Measurements from ENCODE around the gene PDE10A.

PDE10A gene

DNA sequence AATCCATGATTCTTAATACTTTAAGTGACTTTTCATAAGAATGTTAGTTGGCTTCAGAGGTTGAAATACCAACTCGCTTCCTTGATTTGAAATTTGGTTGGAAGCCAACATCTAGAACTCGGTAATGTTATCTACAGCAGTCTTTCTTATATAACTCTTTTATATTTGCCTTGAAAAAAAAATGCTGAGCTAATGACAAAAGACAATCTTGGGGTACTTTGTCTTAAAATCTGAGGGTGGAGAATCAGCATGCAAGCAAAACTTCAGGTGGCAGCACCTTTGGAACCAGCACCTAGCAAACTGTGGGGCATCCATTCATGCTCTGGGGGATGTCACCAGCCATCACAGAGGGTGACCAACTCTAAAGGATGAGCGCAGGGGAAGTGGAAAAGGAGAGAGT, 76.3 kb downstream of the PDE10A start:
- in situ Hi-C loops (cut with MboI; ENCODE audit: low sequenced_read_pairs, unreplicated experiment), result no loop called here
- TF ChIP-seq, protein P1, sequence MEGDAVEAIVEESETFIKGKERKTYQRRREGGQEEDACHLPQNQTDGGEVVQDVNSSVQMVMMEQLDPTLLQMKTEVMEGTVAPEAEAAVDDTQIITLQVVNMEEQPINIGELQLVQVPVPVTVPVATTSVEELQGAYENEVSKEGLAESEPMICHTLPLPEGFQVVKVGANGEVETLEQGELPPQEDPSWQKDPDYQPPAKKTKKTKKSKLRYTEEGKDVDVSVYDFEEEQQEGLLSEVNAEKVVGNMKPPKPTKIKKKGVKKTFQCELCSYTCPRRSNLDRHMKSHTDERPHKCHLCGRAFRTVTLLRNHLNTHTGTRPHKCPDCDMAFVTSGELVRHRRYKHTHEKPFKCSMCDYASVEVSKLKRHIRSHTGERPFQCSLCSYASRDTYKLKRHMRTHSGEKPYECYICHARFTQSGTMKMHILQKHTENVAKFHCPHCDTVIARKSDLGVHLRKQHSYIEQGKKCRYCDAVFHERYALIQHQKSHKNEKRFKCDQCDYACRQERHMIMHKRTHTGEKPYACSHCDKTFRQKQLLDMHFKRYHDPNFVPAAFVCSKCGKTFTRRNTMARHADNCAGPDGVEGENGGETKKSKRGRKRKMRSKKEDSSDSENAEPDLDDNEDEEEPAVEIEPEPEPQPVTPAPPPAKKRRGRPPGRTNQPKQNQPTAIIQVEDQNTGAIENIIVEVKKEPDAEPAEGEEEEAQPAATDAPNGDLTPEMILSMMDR (IDR thresholded peaks at IDR 0.05; ENCODE audit: borderline replicate concordance, control extremely low read depth, extremely low read depth, insufficient read depth, missing control alignments), result no peak
- no peak for DNase-seq (ENCODE audit: low spot score)

DNA sequence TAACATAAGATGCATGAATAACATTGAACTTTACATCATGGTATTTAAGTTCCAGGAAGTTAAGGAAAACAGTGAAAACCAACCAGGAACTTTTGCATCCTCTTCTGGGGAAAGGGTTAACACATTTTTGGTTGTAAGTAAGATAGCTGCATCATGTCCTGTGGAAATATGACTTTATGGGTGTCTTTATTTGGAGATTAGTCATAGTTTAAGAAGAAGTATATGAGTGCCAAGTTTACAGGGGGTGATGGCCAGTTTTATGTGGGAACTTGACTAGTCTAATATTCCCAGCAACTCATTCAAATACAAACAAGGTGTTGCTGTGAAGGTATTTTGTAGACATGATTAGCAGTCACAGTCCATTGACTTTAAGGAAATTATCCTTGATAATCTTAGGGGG, 78.0 kb downstream of the PDE10A start:
- DNase-seq (ENCODE audit: low spot score), result no peak
- TF ChIP-seq, protein P1 (IDR thresholded peaks at IDR 0.05; ENCODE audit: borderline replicate concordance, control extremely low read depth, extremely low read depth, insufficient read depth, missing control alignments), result no peak
- in situ Hi-C loops (cut with MboI; ENCODE audit: low sequenced_read_pairs, unreplicated experiment), result no loop called here

DNA sequence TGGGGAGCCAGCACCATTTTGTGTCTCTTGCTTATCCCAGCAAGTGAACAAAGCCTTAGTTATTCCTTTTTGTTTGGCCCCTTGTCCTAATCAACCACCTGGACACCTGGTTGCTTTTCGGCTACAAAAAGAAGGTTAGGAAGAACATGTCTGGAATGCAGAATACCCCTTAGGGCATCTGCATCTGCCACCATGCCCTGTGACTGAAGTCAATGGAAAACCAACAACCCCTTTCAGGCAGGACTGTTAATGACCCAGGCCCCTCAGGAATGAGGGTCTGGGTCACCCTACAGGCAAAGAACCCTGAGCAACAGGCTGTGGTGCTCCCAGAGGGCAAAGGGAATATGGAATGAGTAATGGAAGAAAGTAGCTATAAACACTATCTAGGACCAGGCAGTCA, 78.5 kb downstream of the PDE10A start:
- in situ Hi-C loops (cut with MboI; ENCODE audit: low sequenced_read_pairs, unreplicated experiment), result no loop called here

DNA sequence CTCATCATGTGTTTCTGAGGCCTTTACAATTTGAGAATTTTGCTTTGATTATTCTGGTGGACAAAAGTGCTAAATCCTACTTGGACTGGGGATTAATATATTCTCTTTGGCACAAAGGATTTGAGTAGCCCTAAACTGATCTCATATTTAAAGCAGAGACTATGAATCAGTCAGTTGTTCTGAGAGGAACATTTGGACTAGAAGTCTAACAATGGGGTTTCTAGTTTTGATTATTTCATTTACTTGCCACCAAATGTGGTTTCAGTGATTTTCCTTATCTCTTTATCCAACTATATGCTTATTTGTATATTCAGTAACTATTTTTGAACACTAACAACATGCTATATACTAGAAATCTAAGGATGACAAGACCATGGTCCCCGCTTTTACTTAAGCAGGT, 81.4 kb downstream of the PDE10A start:
- DNase-seq (ENCODE audit: low spot score), result no peak
- TF ChIP-seq, protein P1 (IDR thresholded peaks at IDR 0.05; ENCODE audit: borderline replicate concordance, control extremely low read depth, extremely low read depth, insufficient read depth, missing control alignments), result no peak

More for the DNA sequence above, 78.5 kb downstream of the PDE10A start:
- TF ChIP-seq, protein P1 (IDR thresholded peaks at IDR 0.05; ENCODE audit: borderline replicate concordance, control extremely low read depth, extremely low read depth, insufficient read depth, missing control alignments), result no peak
- no peak for DNase-seq (ENCODE audit: low spot score)

DNA sequence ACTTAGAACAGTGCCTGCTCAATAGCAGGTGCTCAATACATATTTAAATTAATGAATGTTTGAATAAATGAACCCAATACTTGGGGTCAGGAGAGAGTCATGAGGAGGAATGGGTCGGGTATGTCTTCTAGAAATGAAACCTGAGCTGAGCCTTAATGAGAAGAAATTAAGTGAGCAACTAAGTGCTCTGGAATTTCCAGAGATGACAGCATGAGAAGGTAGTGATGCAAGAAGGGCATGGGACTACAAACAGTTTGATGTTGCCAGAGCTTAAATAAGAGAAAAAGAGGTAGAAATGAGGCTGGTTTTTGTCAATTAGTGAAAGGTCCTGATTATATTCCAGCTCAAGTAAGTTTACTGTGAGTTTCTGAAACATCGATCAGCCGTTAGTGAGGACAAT, 82.9 kb downstream of the PDE10A start:
- TF ChIP-seq, protein P1 (IDR thresholded peaks at IDR 0.05; ENCODE audit: borderline replicate concordance, control extremely low read depth, extremely low read depth, insufficient read depth, missing control alignments), result no peak
- in situ Hi-C loops (cut with MboI; ENCODE audit: low sequenced_read_pairs, unreplicated experiment), result no loop called here
- DNase-seq (ENCODE audit: low spot score), result no peak

More for the DNA sequence above, 81.4 kb downstream of the PDE10A start:
- in situ Hi-C loops (cut with MboI; ENCODE audit: low sequenced_read_pairs, unreplicated experiment), result no loop called here

DNA sequence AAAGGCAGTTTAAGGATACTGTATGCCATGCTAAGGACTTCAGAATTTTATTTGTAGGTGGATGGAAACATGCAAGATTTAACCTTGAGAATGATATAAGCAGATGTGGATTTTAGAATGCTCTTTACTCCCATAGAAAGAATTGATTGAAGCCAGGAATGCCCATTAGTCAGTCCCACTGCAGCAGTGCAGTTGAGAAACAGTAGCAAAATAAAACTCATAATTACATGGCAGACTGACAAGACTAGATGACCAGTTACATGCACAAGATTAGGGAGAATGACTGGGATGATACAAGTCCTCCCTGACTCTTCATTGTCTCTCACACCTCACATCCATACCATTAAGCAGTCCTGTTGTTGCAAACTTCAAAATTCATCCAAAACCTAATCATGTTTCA, 83.9 kb downstream of the PDE10A start:
- TF ChIP-seq, protein P1 (IDR thresholded peaks at IDR 0.05; ENCODE audit: borderline replicate concordance, control extremely low read depth, extremely low read depth, insufficient read depth, missing control alignments), result no peak
- in situ Hi-C loops (cut with MboI; ENCODE audit: low sequenced_read_pairs, unreplicated experiment), result no loop called here

DNA sequence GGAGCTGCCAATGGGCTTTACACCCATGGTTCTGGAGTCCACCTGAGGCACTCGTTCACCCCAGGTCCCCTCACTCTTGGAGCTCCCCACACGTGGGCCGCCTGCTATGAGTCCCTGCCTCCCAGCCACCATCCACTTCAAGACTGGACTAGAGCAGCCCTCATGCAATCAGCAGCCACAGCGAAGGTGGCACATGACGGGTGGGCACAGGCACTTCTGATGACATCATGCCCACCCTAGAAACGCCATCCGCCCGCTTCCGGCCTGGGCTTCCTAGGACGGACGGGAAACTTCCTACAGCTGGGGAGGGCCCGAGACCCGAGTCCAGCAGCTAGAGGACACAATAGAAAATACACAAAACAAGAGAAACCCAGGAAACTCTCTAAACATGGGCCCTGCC, 85.5 kb downstream of the PDE10A start:
- TF ChIP-seq, protein P1 (IDR thresholded peaks at IDR 0.05; ENCODE audit: borderline replicate concordance, control extremely low read depth, extremely low read depth, insufficient read depth, missing control alignments), result no peak
- DNase-seq (ENCODE audit: low spot score), result no peak
- in situ Hi-C loops (cut with MboI; ENCODE audit: low sequenced_read_pairs, unreplicated experiment), result no loop called here

More for the DNA sequence above, 83.9 kb downstream of the PDE10A start:
- no peak for DNase-seq (ENCODE audit: low spot score)

All from GM13976 (cell line).